HT-29 (cell line): ENCODE measurements around the gene AAK1. TPM values are rescaled to one million over a fixed set of nuclear protein-coding genes. Genes with fewer than 3 reads are reported as not detected.

Experiments used
- DNase-seq: peaks from one replicate; pipeline ENCODE4 v3.0.0-alpha.2; 2015; ENCODE audit warnings: low spot score
- total RNA-seq: library from RNA; depleted of rRNA; stranded (reverse); fragments of >200 nt; shearing (Covaris generic); gene quantifications from 2 replicates; pipeline ENCODE4 v1.2.3, GENCODE V29; 2014

AAK1 gene
- total RNA-seq, 1 experiment from 2014 or later, result 14.7 TPM

DNA sequence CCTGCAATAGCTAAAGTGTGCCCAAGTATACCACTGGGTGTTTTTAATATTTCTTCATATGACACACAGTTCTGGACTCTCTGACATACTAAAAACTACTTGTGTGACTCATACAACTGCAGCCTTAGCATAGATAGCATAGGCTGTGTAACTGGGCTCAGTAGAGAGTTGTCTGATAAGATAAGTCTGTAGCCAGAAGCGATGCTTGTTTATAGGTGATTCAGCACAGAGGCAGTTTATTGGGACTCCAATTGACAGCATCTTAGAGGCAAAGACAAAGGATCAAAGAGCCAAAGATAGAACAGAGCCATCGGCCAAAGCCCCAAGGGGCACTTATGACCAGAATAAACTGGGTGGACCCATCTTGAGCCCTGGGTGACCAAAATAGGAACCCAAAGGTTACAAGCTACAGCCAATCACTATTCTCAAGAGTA is 42.3 kb downstream of the AAK1 start:
- no peak for DNase-seq

GRCh38 chr2:69600425-69600824 is 43.1 kb downstream of the AAK1 start:
- no peak for DNase-seq

- no peak for DNase-seq
These were observed 45.5 kb downstream of the AAK1 start for GRCh38 chr2:69597843-69598610.

- no peak for DNase-seq
These were observed 46.4 kb downstream of the AAK1 start for GRCh38 chr2:69597105-69597504.

- no peak for DNase-seq
These were observed 49.2 kb downstream of the AAK1 start for GRCh38 chr2:69594341-69594740.

GRCh38 chr2:69592511-69592910 is 51.0 kb downstream of the AAK1 start:
- DNase-seq, result no peak

GRCh38 chr2:69589973-69590652 is 53.4 kb downstream of the AAK1 start:
- no peak for DNase-seq

DNA sequence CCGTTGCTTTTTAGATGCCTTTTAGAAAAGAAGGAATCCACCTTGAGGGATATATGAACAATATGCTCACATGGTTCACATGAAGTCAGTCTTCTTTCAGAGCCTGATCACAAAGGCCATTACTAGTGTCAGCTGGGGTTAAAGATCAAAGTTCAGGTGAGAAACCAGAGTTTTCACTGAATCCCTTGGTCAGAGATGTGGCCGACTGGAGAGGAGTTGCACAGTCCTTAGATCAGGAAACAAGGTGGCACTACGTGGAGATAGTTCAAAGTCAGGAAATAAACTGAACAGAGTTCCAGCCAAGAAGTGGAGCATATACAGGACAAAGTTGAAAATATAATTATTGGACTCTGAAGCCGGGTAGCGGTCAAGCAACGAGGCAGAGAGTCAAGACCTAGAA is 54.6 kb downstream of the AAK1 start:
- no peak for DNase-seq

DNA sequence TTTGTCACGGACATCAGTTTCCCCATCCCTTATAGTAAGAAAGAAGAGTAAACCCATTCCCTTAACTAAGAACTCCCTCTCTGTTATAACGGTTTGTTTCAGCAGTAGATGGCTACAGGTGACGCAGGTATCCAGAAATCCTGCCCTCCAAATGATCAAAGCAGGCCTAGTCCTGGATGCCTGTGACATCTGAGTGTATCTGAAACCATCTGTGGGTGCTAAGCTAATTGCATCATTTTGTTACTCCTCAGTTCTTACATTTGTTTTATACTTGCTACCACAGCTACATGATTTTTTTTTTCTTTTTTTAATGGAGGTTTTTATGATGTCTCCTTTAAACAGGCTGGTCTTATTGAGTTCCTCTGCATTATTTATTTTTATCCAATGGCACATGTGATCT is 55.1 kb downstream of the AAK1 start:
- DNase-seq, result no peak

GRCh38 chr2:69585855-69586555 is 57.5 kb downstream of the AAK1 start:
- DNase-seq, result no peak

DNA sequence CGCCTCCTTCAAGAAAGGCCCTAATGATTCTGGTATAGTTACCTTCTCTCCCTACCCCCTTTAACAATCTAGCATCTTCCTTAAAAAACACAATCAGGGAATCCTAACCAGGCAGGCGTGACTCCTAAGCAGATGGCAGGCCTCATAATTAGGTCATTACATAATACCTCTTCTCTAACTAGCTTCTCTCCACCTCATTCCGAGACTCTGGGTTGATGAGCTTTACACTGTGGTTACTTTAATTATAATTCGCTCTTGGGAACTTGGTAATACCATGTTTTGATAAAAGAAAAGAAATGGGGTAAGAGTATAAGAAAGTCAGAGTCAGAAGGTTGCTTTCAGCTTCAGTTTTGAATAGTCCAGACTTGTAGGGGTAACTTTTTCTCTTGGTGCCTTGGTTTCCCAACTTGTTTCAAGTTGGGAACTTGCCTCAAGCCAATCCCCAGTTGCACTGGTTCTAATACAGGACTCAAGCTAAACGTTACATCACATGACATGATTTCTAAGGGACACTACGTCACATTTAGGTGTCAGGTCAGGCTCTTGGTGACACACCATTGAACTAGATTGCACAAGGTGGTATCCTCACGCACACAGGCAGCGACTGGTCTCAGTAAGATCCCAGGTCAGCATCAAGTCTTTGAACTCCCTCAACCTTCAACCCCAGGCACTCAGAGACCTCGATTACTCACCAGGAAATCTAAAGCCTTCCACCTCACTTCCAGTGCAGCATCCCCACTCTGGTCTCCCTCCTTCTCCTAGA is 59.2 kb downstream of the AAK1 start:
- no peak for DNase-seq

DNA sequence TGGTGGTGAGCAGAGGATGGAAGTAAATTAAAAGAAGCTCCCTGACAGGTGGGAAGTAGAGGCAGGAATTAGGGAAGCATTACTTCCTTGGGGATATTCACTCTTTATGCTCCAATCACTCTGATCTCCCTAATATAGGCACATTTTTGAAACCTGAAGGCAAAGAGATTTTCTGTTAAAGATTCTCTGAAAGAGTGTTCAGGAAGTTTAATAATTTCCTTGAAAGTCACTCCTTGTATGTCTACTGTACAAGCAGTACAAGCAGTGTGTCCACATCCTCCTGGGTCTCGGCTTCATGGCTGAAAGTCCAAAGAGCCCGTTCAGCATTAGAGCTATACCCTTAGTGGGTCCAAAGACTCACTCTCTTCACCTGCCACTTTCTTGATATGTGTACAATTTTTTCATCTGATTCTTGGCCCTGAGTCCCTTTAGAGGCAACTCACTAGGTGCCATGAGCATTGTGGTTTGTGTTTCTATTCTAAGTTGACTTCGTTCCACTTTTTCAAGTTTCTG is 60.2 kb downstream of the AAK1 start:
- DNase-seq, result no peak

- no peak for DNase-seq
These were observed 60.9 kb downstream of the AAK1 start for GRCh38 chr2:69582582-69583176.

- no peak for DNase-seq
These were observed 61.6 kb downstream of the AAK1 start for GRCh38 chr2:69581774-69582581.

DNA sequence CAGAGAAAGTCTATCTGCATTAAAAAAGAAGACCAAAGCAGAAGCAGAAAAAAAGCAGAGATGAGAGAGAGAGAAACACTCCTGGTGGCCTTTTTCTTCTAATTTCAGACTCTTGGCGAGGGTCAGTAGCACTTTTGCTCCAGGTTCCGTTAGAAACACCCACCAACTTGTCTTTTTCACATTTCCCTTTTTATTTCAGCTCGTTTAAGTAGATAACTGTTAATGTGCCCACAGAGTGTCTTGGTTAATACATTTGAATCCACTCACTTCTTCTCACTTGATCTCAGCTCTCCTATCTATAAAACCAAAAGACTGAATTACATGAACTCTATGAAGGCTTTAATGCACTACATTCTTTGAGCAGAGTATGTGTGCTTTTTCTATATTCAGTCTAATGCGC is 63.1 kb downstream of the AAK1 start:
- no peak for DNase-seq

DNA sequence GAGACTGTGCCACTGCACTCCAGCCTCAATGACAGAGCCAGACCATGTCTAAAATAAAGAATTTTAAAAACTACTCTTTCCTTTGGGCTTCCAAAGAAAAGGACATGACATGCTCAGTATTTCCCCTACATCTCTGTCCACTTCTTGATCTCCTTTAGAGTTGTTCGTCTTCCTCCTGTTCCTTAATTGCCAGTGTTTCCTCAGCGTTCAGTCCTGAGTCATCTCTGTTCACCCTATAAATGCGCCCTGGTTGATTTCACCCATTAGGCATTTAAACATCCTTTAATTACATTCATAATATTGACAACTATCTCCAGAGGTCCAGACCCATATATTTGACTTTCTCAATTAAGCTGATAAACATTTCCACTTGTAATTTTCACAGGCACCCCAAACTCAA is 64.0 kb downstream of the AAK1 start:
- DNase-seq, result no peak

GRCh38 chr2:69578198-69578540 is 65.4 kb downstream of the AAK1 start:
- DNase-seq, result no peak

DNA sequence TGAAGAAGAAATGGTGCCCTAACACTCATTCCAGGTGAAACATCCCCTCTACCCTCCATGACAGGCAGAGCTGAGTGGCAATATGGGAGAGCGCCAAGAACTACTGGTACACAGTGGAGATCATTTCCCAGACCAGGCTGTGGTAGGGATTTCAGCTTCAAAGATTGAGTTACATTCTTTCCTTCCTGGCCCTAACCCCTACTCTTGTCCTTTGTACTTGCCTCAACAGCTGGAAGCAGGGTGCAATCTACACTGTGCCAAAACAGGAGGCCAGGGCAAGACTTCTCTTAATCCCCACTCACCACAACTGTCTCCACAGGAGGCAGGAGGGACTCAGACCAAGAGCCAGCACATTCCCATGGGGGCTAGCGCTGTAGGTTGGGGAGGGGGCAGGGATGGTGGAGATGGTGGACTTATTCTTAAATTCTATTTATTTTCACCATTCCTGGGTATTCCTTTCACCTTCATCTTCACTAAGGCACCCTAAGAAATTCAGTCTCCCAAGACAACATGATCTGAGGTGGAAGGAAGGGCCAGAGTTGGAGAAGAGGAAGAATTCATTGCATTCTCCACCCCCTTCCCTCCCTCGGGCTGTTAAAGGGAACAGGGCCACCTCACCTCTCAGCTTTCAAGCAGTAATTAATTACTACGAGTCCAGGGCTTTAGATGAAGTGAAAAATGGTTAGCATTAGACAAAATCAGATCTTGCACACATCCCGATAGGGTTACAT is 65.9 kb downstream of the AAK1 start:
- DNase-seq, result no peak

DNA sequence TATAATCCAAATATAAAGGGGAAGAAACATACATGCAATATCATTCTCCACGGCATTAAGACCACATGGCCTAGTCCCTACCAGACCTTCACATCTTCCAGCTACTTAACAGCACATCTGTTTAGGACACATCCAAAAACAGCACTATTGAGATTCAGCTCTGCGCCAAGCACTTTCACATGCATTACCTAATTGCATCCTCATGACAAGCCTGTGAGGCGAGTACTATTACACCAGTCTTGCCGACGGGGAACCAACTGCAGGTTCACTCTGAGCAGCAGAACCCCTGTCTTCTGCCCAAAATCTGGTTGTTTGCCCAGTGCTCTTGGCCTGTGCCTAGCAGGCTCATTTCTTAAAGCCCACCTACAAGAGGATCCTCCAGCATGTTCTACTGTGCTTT is 66.7 kb downstream of the AAK1 start:
- DNase-seq, result no peak

DNA sequence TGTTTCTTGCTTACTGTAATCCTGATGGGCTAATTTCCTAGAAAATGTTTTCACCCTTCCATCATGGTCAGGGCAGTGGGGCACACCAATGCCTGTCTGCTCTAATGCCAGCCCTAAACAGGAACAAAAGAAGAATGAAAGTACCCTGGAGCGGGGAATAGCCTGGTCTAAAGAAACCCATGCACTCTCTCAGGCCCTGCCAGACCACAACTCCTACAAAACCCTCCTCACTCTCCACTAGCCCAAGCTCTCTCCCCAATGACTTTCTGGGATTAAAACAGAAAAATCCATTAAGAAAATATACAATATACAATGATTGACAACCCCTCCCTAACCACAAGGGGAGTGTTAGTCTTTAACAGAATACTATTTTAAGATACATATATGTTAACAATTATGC is 67.6 kb downstream of the AAK1 start:
- DNase-seq, result no peak
